Erythroblast (primary cell): ENCODE data around the gene IFIT1B.
"Not testable (repeated sequence)": the region's sequence is repeated elsewhere in the genome, so short reads cannot be mapped to it uniquely, and the experiment has no call there.

ENCODE experiments used
- GATA1 ChIP-seq: IDR thresholded peaks from 2 replicates; pipeline ENCODE4 v1.6.1; 2011; ENCODE audit warnings: low read depth, mild to moderate bottlenecking, control low read depth, low read length, moderate library complexity
- POLR2A ChIP-seq: IDR thresholded peaks from 2 replicates; pipeline ENCODE4 v1.6.1; 2011; ENCODE audit warnings: mild to moderate bottlenecking, low read length

- TF ChIP-seq POLR2A, GATA1: not testable (repeated sequence)
These were observed 13.3 kb downstream of the IFIT1B start for GRCh38 chr10:89391226-89391576.
